Measurements from ENCODE around the gene NFKBIL1. TPM values are rescaled to one million over a fixed set of nuclear protein-coding genes. Genes with fewer than 3 reads are reported as not detected.

NFKBIL1 gene
- total and polyA plus RNA-seq, 10 of the 15 experiments (the other 5 are each of a cell fraction or from before 2014, with no cell fraction given): 0.19 to 15.1 (median 7.0) TPM

- TF ChIP-seq SKIL (IDR thresholded peaks at IDR 0.05; ENCODE audit: low read depth, poor library complexity, severe bottlenecking): no peak
- TF ChIP-seq FOS (IDR thresholded peaks at IDR 0.05; ENCODE audit: borderline replicate concordance, extremely low read depth, insufficient read length): no peak
- no peak for TF ChIP-seq FOXM1 (IDR thresholded peaks at IDR 0.05; ENCODE audit: low read depth, low read length)
- TF ChIP-seq BRCA1 (IDR thresholded peaks at IDR 0.05; ENCODE audit: low read depth, low read length): no peak
- TF ChIP-seq ZNF207 (IDR thresholded peaks at IDR 0.05; ENCODE audit: borderline replicate concordance): no peak
- TF ChIP-seq NFIC (IDR thresholded peaks at IDR 0.05; ENCODE audit: low read depth, low read length): no peak
- no peak for TF ChIP-seq NR2C1 (IDR thresholded peaks at IDR 0.05)
- TF ChIP-seq RAD21 (IDR thresholded peaks at IDR 0.05; ENCODE audit: insufficient read depth, low read depth, low read length): no peak
- TF ChIP-seq ASH2L (IDR thresholded peaks at IDR 0.05; ENCODE audit: borderline replicate concordance, low read depth): no peak
- TF ChIP-seq POLR2AphosphoS2 (IDR thresholded peaks at IDR 0.05; ENCODE audit: low read depth, low read length): no peak
- no peak for TF ChIP-seq RCOR1 (conservative IDR thresholded peaks at IDR 0.05; ENCODE audit: low read depth, low read length)
- TF ChIP-seq HDGF (IDR thresholded peaks at IDR 0.05): 0 out of 2 replicates have a peak, but pooled peaks have one; percentile 21
- TF ChIP-seq REST (IDR thresholded peaks at IDR 0.05; ENCODE audit: low read depth, low read length): no peak
- TF ChIP-seq ZBTB11 (CRISPR knock-in tag; IDR thresholded peaks at IDR 0.05): no peak
- TF ChIP-seq ZBTB33 (IDR thresholded peaks at IDR 0.05): peak; percentile 89; the same call in 1 of the 2 replicates
- TF ChIP-seq TCF12 (IDR thresholded peaks at IDR 0.05; ENCODE audit: low read depth, low read length): no peak
- 0 out of 2 replicates have a peak, but pooled peaks have one; percentile 1 for TF ChIP-seq SMC3 (IDR thresholded peaks at IDR 0.05; ENCODE audit: borderline replicate concordance, low read length)
- TF ChIP-seq TAF1 (IDR thresholded peaks at IDR 0.05; ENCODE audit: borderline replicate concordance, low read depth, low read length): no peak
- TF ChIP-seq STAT3 (IDR thresholded peaks at IDR 0.05; ENCODE audit: low read depth, low read length): no peak
Measured at GRCh38 chr6:31547727-31548543, 527 bp downstream of the NFKBIL1 start (continued).
